ENCODE data around the gene ARHGEF4. TPM values are rescaled to one million over a fixed set of nuclear protein-coding genes. Genes with fewer than 3 reads are reported as not detected.

The ARHGEF4 gene
- total and polyA plus RNA-seq, 4 donors = 1.1 to 6.9 (median 2.2) TPM

GRCh38 chr2:130814931-130815680 is 21.6 kb upstream of the ARHGEF4 start:
- no peak overlapping the region for H3K27ac ChIP-seq (ENCODE audit: low read depth in 1 of 2, low read length in 2 of 2)
- no peak overlapping the region for H3K4me3 ChIP-seq (ENCODE audit: low read length in 2 of 2)
- no peaks in the 10 kb centered on the region for H3K9me3 ChIP-seq (ENCODE audit: control insufficient read depth, low read length)
- no peaks in the 10 kb centered on the region for H3K27me3 ChIP-seq (ENCODE audit: control insufficient read depth in 1 of 2, insufficient read depth in 2 of 2, low read length in 1 of 2)
- ATAC-seq (ENCODE audit: low FRiP score) (no peak), DNase-seq (peak in 1 of 2 donors; percentile 42)
- WGBS, 2 donors = 93 to 94% methylated on average over 15 of the region's 15 CpGs
- no peaks in the 10 kb centered on the region for H3K4me1 ChIP-seq (ENCODE audit: control insufficient read depth in 1 of 2, insufficient read depth in 2 of 2, low read length in 2 of 2)
- intact Hi-C loops (cut with DNase I) = no loop called here
- H3K36me3 ChIP-seq (ENCODE audit: control insufficient read depth in 1 of 2, insufficient read depth in 2 of 2, low read length in 1 of 2) = no peaks in the 10 kb centered on the region

GRCh38 chr2:130818809-130819208 is 17.9 kb upstream of the ARHGEF4 start:
- H3K4me3 ChIP-seq (ENCODE audit: low read length in 2 of 2) = no peak overlapping the region
- H3K27me3 ChIP-seq (ENCODE audit: control insufficient read depth in 1 of 2, insufficient read depth in 2 of 2, low read length in 1 of 2) = no peaks in the 10 kb centered on the region
- intact Hi-C loops (cut with DNase I) = no loop called here
- H3K4me1 ChIP-seq (ENCODE audit: control insufficient read depth in 1 of 2, insufficient read depth in 2 of 2, low read length in 2 of 2) = no peaks in the 10 kb centered on the region
- ATAC-seq (ENCODE audit: low FRiP score) (no peak), DNase-seq (peak in 1 of 2 donors; percentile 66)
- H3K27ac ChIP-seq (ENCODE audit: low read depth in 1 of 2, low read length in 2 of 2) = no peak overlapping the region
- H3K9me3 ChIP-seq (ENCODE audit: control insufficient read depth, low read length) = no peaks in the 10 kb centered on the region
- H3K36me3 ChIP-seq (ENCODE audit: control insufficient read depth in 1 of 2, insufficient read depth in 2 of 2, low read length in 1 of 2) = no peaks in the 10 kb centered on the region
- 92% methylated on average over 5 of the region's 5 CpGs for WGBS, 2 donors

GRCh38 chr2:130819226-130819607 is 17.5 kb upstream of the ARHGEF4 start:
- WGBS, 2 donors = 84 to 85% methylated on average over 13 to 14 of the region's 14 CpGs
- Histone ChIP-seq H3K27me3 (ENCODE audit: control insufficient read depth in 1 of 2, insufficient read depth in 2 of 2, low read length in 1 of 2) (no peaks in the 10 kb centered on the region), H3K27ac (ENCODE audit: low read depth in 1 of 2, low read length in 2 of 2) (peak overlapping the region; percentile 80 to 87), H3K36me3 (ENCODE audit: control insufficient read depth in 1 of 2, insufficient read depth in 2 of 2, low read length in 1 of 2) (no peaks in the 10 kb centered on the region), H3K9me3 (ENCODE audit: control insufficient read depth, low read length) (no peaks in the 10 kb centered on the region), H3K4me3 (ENCODE audit: low read length in 2 of 2) (no peak overlapping the region), H3K4me1 (ENCODE audit: control insufficient read depth in 1 of 2, insufficient read depth in 2 of 2, low read length in 2 of 2) (no peaks in the 10 kb centered on the region)
- ATAC-seq (ENCODE audit: low FRiP score) (peak; percentile 14), DNase-seq (peak in 1 of 2 donors; percentile 71)
- intact Hi-C loops (cut with DNase I) = no loop called here

- 8 to 10% methylated on average over 12 of the region's 12 CpGs for WGBS, 2 donors
- H3K9me3 ChIP-seq (ENCODE audit: control insufficient read depth, low read length) = no peaks in the 10 kb centered on the region
- H3K27me3 ChIP-seq (ENCODE audit: control insufficient read depth in 1 of 2, insufficient read depth in 2 of 2, low read length in 1 of 2) = no peaks in the 10 kb centered on the region
- no peaks in the 10 kb centered on the region for H3K4me1 ChIP-seq (ENCODE audit: control insufficient read depth in 1 of 2, insufficient read depth in 2 of 2, low read length in 2 of 2)
- peak overlapping the region; percentile 80 to 87 for H3K27ac ChIP-seq (ENCODE audit: low read depth in 1 of 2, low read length in 2 of 2)
- H3K4me3 ChIP-seq (ENCODE audit: low read length in 2 of 2) = no peak overlapping the region
- no peaks in the 10 kb centered on the region for H3K36me3 ChIP-seq (ENCODE audit: control insufficient read depth in 1 of 2, insufficient read depth in 2 of 2, low read length in 1 of 2)
- peak; percentile 37 for ATAC-seq (ENCODE audit: low FRiP score)
- intact Hi-C loops (cut with DNase I) = no loop called here
- peak in 1 of 2 donors; percentile 58 for DNase-seq
Observed at GRCh38 chr2:130819608-130820278, 17.0 kb upstream of the ARHGEF4 start.

- Histone ChIP-seq H3K9me3 (ENCODE audit: control insufficient read depth, low read length) (no peaks in the 10 kb centered on the region), H3K4me3 (ENCODE audit: low read length in 2 of 2) (no peak overlapping the region), H3K4me1 (ENCODE audit: control insufficient read depth in 1 of 2, insufficient read depth in 2 of 2, low read length in 2 of 2) (no peaks in the 10 kb centered on the region), H3K36me3 (ENCODE audit: control insufficient read depth in 1 of 2, insufficient read depth in 2 of 2, low read length in 1 of 2) (no peaks in the 10 kb centered on the region), H3K27ac (ENCODE audit: low read depth in 1 of 2, low read length in 2 of 2) (peak overlapping the region; percentile 87 to 88), H3K27me3 (ENCODE audit: control insufficient read depth in 1 of 2, insufficient read depth in 2 of 2, low read length in 1 of 2) (no peaks in the 10 kb centered on the region)
- peak; percentile 57 for ATAC-seq (ENCODE audit: low FRiP score)
- peak in 1 of 2 donors; percentile 82 for DNase-seq
- 7 to 9% methylated on average over 16 of the region's 16 CpGs for WGBS, 2 donors
- intact Hi-C loops (cut with DNase I) = no loop called here
Observed at GRCh38 chr2:130820279-130820861, 16.3 kb upstream of the ARHGEF4 start.

- Histone ChIP-seq H3K27me3 (ENCODE audit: control insufficient read depth in 1 of 2, insufficient read depth in 2 of 2, low read length in 1 of 2) (no peaks in the 10 kb centered on the region), H3K4me1 (ENCODE audit: control insufficient read depth in 1 of 2, insufficient read depth in 2 of 2, low read length in 2 of 2) (no peaks in the 10 kb centered on the region), H3K9me3 (ENCODE audit: control insufficient read depth, low read length) (no peaks in the 10 kb centered on the region), H3K4me3 (ENCODE audit: low read length in 2 of 2) (no peak overlapping the region), H3K36me3 (ENCODE audit: control insufficient read depth in 1 of 2, insufficient read depth in 2 of 2, low read length in 1 of 2) (no peaks in the 10 kb centered on the region), H3K27ac (ENCODE audit: low read depth in 1 of 2, low read length in 2 of 2) (no peak overlapping the region)
- 95 to 98% methylated on average over 7 to 8 of the region's 8 CpGs for WGBS, 2 donors
- DNase-seq (peak; percentile 38 to 61), ATAC-seq (ENCODE audit: low FRiP score) (no peak)
- intact Hi-C loops (cut with DNase I) = no loop called here
Observed at GRCh38 chr2:130821867-130822266, 14.8 kb upstream of the ARHGEF4 start.

- no peaks in the 10 kb centered on the region for H3K27me3 ChIP-seq (ENCODE audit: control insufficient read depth in 1 of 2, insufficient read depth in 2 of 2, low read length in 1 of 2)
- intact Hi-C loops (cut with DNase I) = no loop called here
- H3K4me3 ChIP-seq (ENCODE audit: low read length in 2 of 2) = no peak overlapping the region
- 95 to 96% methylated on average over 10 of the region's 10 CpGs for WGBS, 2 donors
- no peaks in the 10 kb centered on the region for H3K9me3 ChIP-seq (ENCODE audit: control insufficient read depth, low read length)
- no peak overlapping the region for H3K27ac ChIP-seq (ENCODE audit: low read depth in 1 of 2, low read length in 2 of 2)
- no peaks in the 10 kb centered on the region for H3K4me1 ChIP-seq (ENCODE audit: control insufficient read depth in 1 of 2, insufficient read depth in 2 of 2, low read length in 2 of 2)
- no peaks in the 10 kb centered on the region for H3K36me3 ChIP-seq (ENCODE audit: control insufficient read depth in 1 of 2, insufficient read depth in 2 of 2, low read length in 1 of 2)
- DNase-seq (peak; percentile 38 to 53), ATAC-seq (ENCODE audit: low FRiP score) (no peak)
Observed at GRCh38 chr2:130822766-130823165, 13.9 kb upstream of the ARHGEF4 start.

- Histone ChIP-seq H3K27ac (ENCODE audit: low read depth in 1 of 2, low read length in 2 of 2) (no peak overlapping the region), H3K36me3 (ENCODE audit: control insufficient read depth in 1 of 2, insufficient read depth in 2 of 2, low read length in 1 of 2) (no peaks in the 10 kb centered on the region), H3K9me3 (ENCODE audit: control insufficient read depth, low read length) (no peaks in the 10 kb centered on the region), H3K4me1 (ENCODE audit: control insufficient read depth in 1 of 2, insufficient read depth in 2 of 2, low read length in 2 of 2) (no peaks in the 10 kb centered on the region), H3K4me3 (ENCODE audit: low read length in 2 of 2) (no peak overlapping the region), H3K27me3 (ENCODE audit: control insufficient read depth in 1 of 2, insufficient read depth in 2 of 2, low read length in 1 of 2) (no peaks in the 10 kb centered on the region)
- ATAC-seq (ENCODE audit: low FRiP score) (no peak), DNase-seq (peak; percentile 21 to 62)
- 92 to 94% methylated on average over 10 of the region's 10 CpGs for WGBS, 2 donors
- intact Hi-C loops (cut with DNase I) = no loop called here
Observed at GRCh38 chr2:130823171-130823885, 13.4 kb upstream of the ARHGEF4 start.

All from aorta (tissue), 5 donors.